MM.1S (cell line): ENCODE data around the gene SELENOO.

Experiments used
- CTCF ChIP-seq: fragments of 300-600 bp; sonication (generic); IDR thresholded peaks from 2 replicates; pipeline ENCODE4 v1.5.1; 2016; ENCODE audit warnings: antibody characterized with exemption, low read length, mixed read lengths
- EZH2 ChIP-seq: fragments of 300-600 bp; sonication (generic); optimal IDR thresholded peaks from 2 replicates; pipeline ENCODE3; 2017; ENCODE audit warnings: low read depth, mild to moderate bottlenecking, antibody characterized with exemption, low read length, mixed read lengths

GRCh38 chr22:50178871-50179869 is 21.6 kb upstream of the SELENOO start:
- TF ChIP-seq CTCF (no peak), EZH2 (no peak)
